ENCODE measurements around the gene STXBP6.

- no peak for TF ChIP-seq CTCF (IDR thresholded peaks at IDR 0.05; ENCODE audit: poor library complexity, severe bottlenecking)
- TF ChIP-seq TAF1 (IDR thresholded peaks at IDR 0.05; ENCODE audit: low read depth): no peak
- no peak for TF ChIP-seq RAD21 (conservative IDR thresholded peaks at IDR 0.05)
- TF ChIP-seq EZH2 (IDR thresholded peaks at IDR 0.05; ENCODE audit: borderline replicate concordance, insufficient read depth, low read length, poor library complexity, severe bottlenecking): no peak
Measured at GRCh38 chr14:25052921-25053320, 3.0 kb upstream of the STXBP6 start.

Measured in neural cell (in vitro differentiated cells).